ENCODE data around the gene CCDC78. TPM values are rescaled to one million over a fixed set of nuclear protein-coding genes. Genes with fewer than 3 reads are reported as not detected.

Gene CCDC78
- total and polyA plus RNA-seq, 2 of the 13 experiments (the other 11 are each of a cell fraction or from before 2014, with no cell fraction given) = 0.53 to 1.5 TPM

GRCh38 chr16:732936-733335 is 6.7 kb upstream of the CCDC78 start:
- Histone ChIP-seq H3K27me3 (ENCODE audit: control insufficient read depth in 1 of 2, insufficient read depth in 2 of 2, low read length in 2 of 2) (no peaks in the 10 kb centered on the region), H3K79me2 (ENCODE audit: insufficient read depth, low read length) (no peaks in the 10 kb centered on the region), H4K20me1 (ENCODE audit: insufficient read depth, low read length) (0 out of 2 replicates have a peak, but pooled peaks cover 2% of the 10 kb centered on the region), H2AFZ (ENCODE audit: low read length) (no peak overlapping the region), H3K9ac (ENCODE audit: insufficient read depth, low read depth, low read length) (no peak overlapping the region), H3K27ac (ENCODE audit: extremely low read length, insufficient read depth, low read length) (no peak overlapping the region), H3K4me2 (ENCODE audit: low read depth, low read length) (no peak overlapping the region), H3K36me3 (replicated peaks in 1 of 2; ENCODE audit: control insufficient read depth in 1 of 2, insufficient read depth in 2 of 2, low read length in 2 of 2) (peaks cover 3 to 25% of the 10 kb centered on the region in 2 experiments; a peak in 2 of 5 replicates), H3K9me3 (ENCODE audit: low read length) (no peaks in the 10 kb centered on the region), H3K4me3 (replicated peaks in 1 of 3; ENCODE audit: insufficient read depth in 1 of 3, low read depth in 2 of 3, low read length in 3 of 3) (no peak overlapping the region), H3K4me1 (ENCODE audit: insufficient read depth, low read length) (no peaks in the 10 kb centered on the region)
- 89% methylated on average over 6 of the region's 13 CpGs for WGBS (ENCODE audit: low lambda C conversion rate)
- ChIA-PET POLR2A (interaction anchor here (1.2 to 2.2 kb wide), 2 partner anchors 12 to 20 kb away, joined by 3 to 7 read pairs; partner anchors contain the start of gene ANTKMT), CTCF (ENCODE audit: low intra/inter-chr PET ratio, low total read pairs) (interaction anchor here (2.7 kb wide), 1 partner anchor 21 kb away, joined by 19 read pairs; no protein-coding TSS in a partner anchor)
- TF ChIP-seq CTCF (CRISPR knock-in tag; IDR thresholded peaks at IDR 0.05) (peak; percentile 42), RAD21 (CRISPR knock-in tag; IDR thresholded peaks at IDR 0.05) (0 out of 2 replicates have a peak, but pooled peaks have one; percentile 12), PPARG (CRISPR knock-in tag; conservative IDR thresholded peaks at IDR 0.05) (no peak)
- no peak for DNase-seq (ENCODE audit: low spot score)
- FAIRE-seq = no peak
- no TSS peak for BruUV-seq (replicated peaks)
- intact Hi-C loops (cut with micrococcal nuclease; ENCODE audit: unreplicated experiment) (no loop called here), in situ Hi-C loops (cut with HindIII; ENCODE audit: extremely low pct_ligation_motif_present, low pct_unique_long_range_greater_than_20kb) (no loop called here)
- ATAC-seq = no peak

GRCh38 chr16:732332-732731 is 6.1 kb upstream of the CCDC78 start:
- no TSS peak for BruUV-seq (replicated peaks)
- no peak for ATAC-seq
- Histone ChIP-seq H4K20me1 (ENCODE audit: insufficient read depth, low read length) (0 out of 2 replicates have a peak, but pooled peaks cover 2% of the 10 kb centered on the region), H3K4me2 (ENCODE audit: low read depth, low read length) (no peak overlapping the region), H3K36me3 (replicated peaks in 1 of 2; ENCODE audit: control insufficient read depth in 1 of 2, insufficient read depth in 2 of 2, low read length in 2 of 2) (peaks cover 3 to 22% of the 10 kb centered on the region in 2 experiments; a peak in 2 of 5 replicates), H3K27me3 (ENCODE audit: control insufficient read depth in 1 of 2, insufficient read depth in 2 of 2, low read length in 2 of 2) (no peaks in the 10 kb centered on the region), H3K4me3 (replicated peaks in 1 of 3; ENCODE audit: insufficient read depth in 1 of 3, low read depth in 2 of 3, low read length in 3 of 3) (no peak overlapping the region), H3K27ac (ENCODE audit: extremely low read length, insufficient read depth, low read length) (no peak overlapping the region), H2AFZ (ENCODE audit: low read length) (no peak overlapping the region), H3K4me1 (ENCODE audit: insufficient read depth, low read length) (peaks cover 4% of the 10 kb centered on the region), H3K9me3 (ENCODE audit: low read length) (no peaks in the 10 kb centered on the region), H3K9ac (ENCODE audit: insufficient read depth, low read depth, low read length) (no peak overlapping the region), H3K79me2 (ENCODE audit: insufficient read depth, low read length) (no peaks in the 10 kb centered on the region)
- POLR2A ChIA-PET = interaction anchor here (1.2 to 2.2 kb wide), 2 partner anchors 11 to 20 kb away, joined by 3 to 7 read pairs; partner anchors contain the start of gene ANTKMT
- 95% methylated on average over 11 of the region's 12 CpGs for WGBS (ENCODE audit: low lambda C conversion rate)
- TF ChIP-seq ZBTB21 (CRISPR knock-in tag; IDR thresholded peaks at IDR 0.05) = no peak
- no peak for FAIRE-seq
- intact Hi-C loops (cut with micrococcal nuclease; ENCODE audit: unreplicated experiment) = no loop called here
- in situ Hi-C loops (cut with HindIII; ENCODE audit: extremely low pct_ligation_motif_present, low pct_unique_long_range_greater_than_20kb) = no loop called here
- CTCF ChIA-PET (ENCODE audit: low intra/inter-chr PET ratio, low total read pairs) = interaction anchor here (2.7 kb wide), 1 partner anchor 20 kb away, joined by 19 read pairs; no protein-coding TSS in a partner anchor
- no peak for DNase-seq (ENCODE audit: low spot score)
